Mucosa of descending colon (tissue), 3 donors: Measurements from ENCODE around the gene PNPLA1. TPM values are rescaled to one million over a fixed set of nuclear protein-coding genes. Genes with fewer than 3 reads are reported as not detected.
A peak's percentile ranks its signal among the peaks of the same experiment; 100 is the strongest.

ENCODE experiments used
- ATAC-seq: fragments of 200-7000 bp; cut with Tn5 transposase; one replicate; pipeline ENCODE4 v1.9.1; 2020; ENCODE audit warnings: mild to moderate bottlenecking, moderate library complexity
- DNase-seq, 3 donors: peaks; one replicate each; pipeline ENCODE4 v3.0.0-alpha.2; 2020
- H3K36me3 ChIP-seq: fragments of 200-600 bp; one replicate; pipeline ENCODE4 v1.8.0; 2021; ENCODE audit warnings: low read depth, mild to moderate bottlenecking
- H3K4me1 ChIP-seq: fragments of 200-600 bp; one replicate; pipeline ENCODE4 v1.8.0; 2021; ENCODE audit warnings: low read depth, mild to moderate bottlenecking
- H3K4me3 ChIP-seq: fragments of 200-600 bp; one replicate; pipeline ENCODE4 v1.8.0; 2021; ENCODE audit warnings: mild to moderate bottlenecking
- H3K9me3 ChIP-seq: fragments of 200-600 bp; one replicate; pipeline ENCODE4 v1.8.0; 2021; ENCODE audit warnings: mild to moderate bottlenecking
- CTCF ChIP-seq: fragments of 200-600 bp; IDR thresholded peaks from one replicate; pipeline ENCODE4 v1.8.0; 2022; ENCODE audit warnings: antibody characterized with exemption, mild to moderate bottlenecking
- intact Hi-C, 2 donors: fragments of 100-400 bp; cut with DNase I in 1 of 2; cut with micrococcal nuclease in 1 of 2; formaldehyde crosslinking; loops; one replicate each; pipeline versions ENCODE4 v1.11.0 to v1.11.1; 2022; cut with DNase I, micrococcal nuclease
- total RNA-seq, 3 donors: library from RNA; stranded (reverse); fragmentation: NEBNext Ultra II Directional in 2 of 3; extraction: Animal tissue kit (Norgen Biotek cat#: 25700) in 2 of 3; gene quantifications; one replicate each; pipeline versions ENCODE4 v1.2.1 to v1.2.4, GENCODE V29; 2021 to 2023
- donor health status: DM: no; HTN: no; CAD: no; lungs with moderate emphysema.
- donor health status: DM: no; HTN: no; CAD: no.
- donor health status: DM: no; HTN: yes; CAD: no.

PNPLA1 gene
- total RNA-seq, 3 donors from 2014 or later = 0.19 to 0.38 (median 0.27) TPM

GRCh38 chr6:36247693-36248092, 22.2 kb upstream of the PNPLA1 start:
- H3K4me3 ChIP-seq = no peak overlapping the region
- intact Hi-C loops = no loop called here
- peaks cover 5% of the 10 kb centered on the region for H3K4me1 ChIP-seq
- no peak for TF ChIP-seq CTCF
- H3K36me3 ChIP-seq = no peaks in the 10 kb centered on the region
- ATAC-seq (peak; percentile 9), DNase-seq (no peak)
- no peaks in the 10 kb centered on the region for H3K9me3 ChIP-seq

GRCh38 chr6:36248980-36249379, 20.9 kb upstream of the PNPLA1 start:
- Histone ChIP-seq H3K4me3 (no peak overlapping the region), H3K9me3 (no peaks in the 10 kb centered on the region), H3K36me3 (no peaks in the 10 kb centered on the region), H3K4me1 (peaks cover 5% of the 10 kb centered on the region)
- TF ChIP-seq CTCF = no peak
- ATAC-seq (no peak), DNase-seq (no peak)
- intact Hi-C loops = no loop called here

GRCh38 chr6:36249536-36249935, 20.3 kb upstream of the PNPLA1 start:
- ATAC-seq = no peak
- no peak for DNase-seq
- TF ChIP-seq CTCF = no peak
- Histone ChIP-seq H3K9me3 (no peaks in the 10 kb centered on the region), H3K4me3 (no peak overlapping the region), H3K4me1 (peaks cover 5% of the 10 kb centered on the region), H3K36me3 (no peaks in the 10 kb centered on the region)
- intact Hi-C loops = no loop called here

GRCh38 chr6:36252005-36252404, 17.9 kb upstream of the PNPLA1 start:
- no peaks in the 10 kb centered on the region for H3K9me3 ChIP-seq
- no peak overlapping the region for H3K4me3 ChIP-seq
- no peaks in the 10 kb centered on the region for H3K36me3 ChIP-seq
- ATAC-seq = no peak
- intact Hi-C loops = no loop called here
- DNase-seq = no peak
- no peaks in the 10 kb centered on the region for H3K4me1 ChIP-seq
- TF ChIP-seq CTCF = no peak

- TF ChIP-seq CTCF = no peak
- no peak for ATAC-seq
- H3K4me1 ChIP-seq = no peaks in the 10 kb centered on the region
- no peak overlapping the region for H3K4me3 ChIP-seq
- no peak for DNase-seq
- peaks cover 3% of the 10 kb centered on the region for H3K9me3 ChIP-seq
- intact Hi-C loops = no loop called here
- no peaks in the 10 kb centered on the region for H3K36me3 ChIP-seq
Measured at GRCh38 chr6:36263390-36264000, 6.4 kb upstream of the PNPLA1 start.

GRCh38 chr6:36265744-36266143, 4.1 kb upstream of the PNPLA1 start:
- no peak for DNase-seq

More at GRCh38 chr6:36265744-36266143, 4.1 kb upstream of the PNPLA1 start:
- H3K4me3 ChIP-seq = no peak overlapping the region
- H3K4me1 ChIP-seq = no peaks in the 10 kb centered on the region
- no peaks in the 10 kb centered on the region for H3K36me3 ChIP-seq
- ATAC-seq = no peak
- peaks cover 3% of the 10 kb centered on the region for H3K9me3 ChIP-seq
- TF ChIP-seq CTCF = no peak
- intact Hi-C loops = no loop called here
